Motor neuron (in vitro differentiated cells): Measurements from ENCODE around the gene VPS13D. TPM values are rescaled to one million over a fixed set of nuclear protein-coding genes. Genes with fewer than 3 reads are reported as not detected.
"Not testable (repeated sequence)": the region's sequence is repeated elsewhere in the genome, so short reads cannot be mapped to it uniquely, and the experiment has no call there.

Experiments used
- ATAC-seq, 8 experiments: fragments of 200-7000 bp; cut with Tn5 transposase; replicated peaks in 6 of 8; 2 replicates each; pipeline ENCODE4 v1.8.0; 2021; ENCODE audit warnings: mild to moderate bottlenecking in 8 of 8, moderate library complexity in 8 of 8
- H3K27ac ChIP-seq, 2 donors: fragments of 250-450 bp; sonication (Bioruptor Pico); 2 replicates each; pipeline ENCODE4 v1.9.0; 2021; ENCODE audit warnings: antibody characterized with exemption in 2 of 2, mild to moderate bottlenecking in 2 of 2, moderate library complexity in 1 of 2
- H3K4me1 ChIP-seq, 2 donors: fragments of 250-450 bp; sonication (Bioruptor Pico); replicated peaks in 1 of 2; 2 replicates each; pipeline ENCODE4 v1.6.1; 2021; ENCODE audit warnings: antibody characterized with exemption in 2 of 2, mild to moderate bottlenecking in 2 of 2, moderate library complexity in 1 of 2
- H3K4me3 ChIP-seq, 5 donors: fragments of 250-450 bp; sonication (Bioruptor Pico); 2 replicates each; pipeline ENCODE4 v1.9.0; 2021; ENCODE audit warnings: antibody characterized with exemption in 5 of 5, mild to moderate bottlenecking in 5 of 5, moderate library complexity in 4 of 5
- WGBS, 10 experiments: fragments of 450-650 bp; shearing (Covaris generic); methylation state at CpG; one replicate each; pipeline ENCODE4 v1.0.0; 2022; 5-methylcytosine and 5-hydroxymethylcytosine counted together
- in situ Hi-C, 9 experiments: fragments of 400-800 bp; cut with MboI; loops; one replicate each; pipeline ENCODE4 v1.15.0; 2021; ENCODE audit warnings: low sequenced_read_pairs in 9 of 9, low pct_unique_long_range_greater_than_20kb in 2 of 9; ENCODE audit not compliant: unreplicated experiment in 9 of 9
- total RNA-seq, 8 experiments: library from RNA; unstranded; fragments of 300-600 nt; gene quantifications; 2 replicates each; pipeline versions ENCODE4 v1.2.3 to v1.2.4, GENCODE V29; 2022

The VPS13D gene
- total RNA-seq, 8 experiments from 2014 or later, result 18.7 to 130 (median 34.7) TPM

GRCh38 chr1:12453400-12454343, 223.8 kb downstream of the VPS13D start:
- H3K4me1 ChIP-seq, result peaks cover 21 to 32% of the 10 kb centered on the region in 2 donors
- H3K4me3 ChIP-seq, result no peak overlapping the region
- in situ Hi-C loops, result no loop called here
- ATAC-seq, result peak in 6 of 8 experiments; percentile 15 to 65 (median 57)
- WGBS, 10 experiments, result 54 to 100% (median 71%) methylated on average over 1 to 12 of the region's 13 CpGs
- no peak overlapping the region for H3K27ac ChIP-seq

GRCh38 chr1:12454406-12455391, 224.9 kb downstream of the VPS13D start:
- Histone ChIP-seq H3K27ac (peak overlapping the region in 1 of 2 donors; percentile 37), H3K4me3 (no peak overlapping the region), H3K4me1 (peaks cover 12 to 24% of the 10 kb centered on the region in 2 donors)
- peak in 5 of 8 experiments; percentile 27 to 76 (median 58) for ATAC-seq
- in situ Hi-C loops, result no loop called here
- WGBS, 10 experiments, result 45 to 74% (median 65%) methylated on average over 1 to 4 of the region's 4 CpGs; no CpG with 5 or more reads in 1 of the 10 experiments

- in situ Hi-C loops, H3K4me3 ChIP-seq, H3K27ac ChIP-seq, ATAC-seq: not testable (repeated sequence)
- 90 to 100% (median 100%) methylated on average over 1 to 7 of the region's 7 CpGs; no CpG with 5 or more reads in 1 of the 10 experiments for WGBS, 10 experiments
- H3K4me1 ChIP-seq, result peaks cover 17 to 26% of the 10 kb centered on the region in 2 donors
These were observed 226.3 kb downstream of the VPS13D start for GRCh38 chr1:12456081-12456480.

- Histone ChIP-seq H3K4me3 (no peak overlapping the region), H3K27ac (no peak overlapping the region), H3K4me1 (peaks cover 26 to 34% of the 10 kb centered on the region in 2 donors)
- WGBS, 10 experiments, result 0 to 100% (median 88%) methylated on average over 1 of the region's 1 CpG; no CpG with 5 or more reads in 1 of the 10 experiments
- ATAC-seq, result peak in 2 of 8 experiments; percentile 6 to 14
- in situ Hi-C loops, result no loop called here
These were observed 227.1 kb downstream of the VPS13D start for GRCh38 chr1:12456979-12457378.

- WGBS, 10 experiments, result 29 to 100% (median 92%) methylated on average over 2 to 4 of the region's 4 CpGs; no CpG with 5 or more reads in 1 of the 10 experiments
- H3K4me3 ChIP-seq, result no peak overlapping the region
- in situ Hi-C loops, result no loop called here
- H3K27ac ChIP-seq, result no peak overlapping the region
- peak in 1 of 8 experiments; percentile 6 for ATAC-seq
- H3K4me1 ChIP-seq, result peaks cover 27 to 39% of the 10 kb centered on the region in 2 donors
These were observed 227.9 kb downstream of the VPS13D start for GRCh38 chr1:12457771-12458170.

- 100% methylated on average over 1 of the region's 1 CpG; no CpG with 5 or more reads in 6 of the 10 experiments for WGBS, 10 experiments
- H3K27ac ChIP-seq, result no peak overlapping the region
- no peak for ATAC-seq
- in situ Hi-C loops, result no loop called here
- no peak overlapping the region for H3K4me3 ChIP-seq
- peaks cover 26 to 35% of the 10 kb centered on the region in 2 donors for H3K4me1 ChIP-seq
These were observed 228.7 kb downstream of the VPS13D start for GRCh38 chr1:12458571-12458970.

- no peak for ATAC-seq
- Histone ChIP-seq H3K4me1 (peaks cover 15 to 20% of the 10 kb centered on the region in 2 donors), H3K4me3 (no peak overlapping the region), H3K27ac (peak overlapping the region in 1 of 2 donors; percentile 12)
- in situ Hi-C loops, result no loop called here
- 80 to 100% (median 95%) methylated on average over 1 to 6 of the region's 6 CpGs; no CpG with 5 or more reads in 1 of the 10 experiments for WGBS, 10 experiments
These were observed 230.3 kb downstream of the VPS13D start for GRCh38 chr1:12460121-12460520.

GRCh38 chr1:12460911-12461621, 231.2 kb downstream of the VPS13D start:
- 37 to 86% (median 66%) methylated on average over 1 to 6 of the region's 6 CpGs; no CpG with 5 or more reads in 1 of the 10 experiments for WGBS, 10 experiments
- ATAC-seq, result peak in 6 of 8 experiments; percentile 32 to 86 (median 68)
- in situ Hi-C loops, result no loop called here

GRCh38 chr1:12461754-12462153, 231.9 kb downstream of the VPS13D start:
- Histone ChIP-seq H3K4me3 (no peak overlapping the region), H3K4me1 (peaks cover 15 to 20% of the 10 kb centered on the region in 2 donors), H3K27ac (peak overlapping the region in 1 of 2 donors; percentile 0)
- in situ Hi-C loops, result no loop called here
- WGBS, 10 experiments, result 61 to 100% (median 81%) methylated on average over 1 to 2 of the region's 2 CpGs
- ATAC-seq, result peak in 1 of 8 experiments; percentile 33

More at GRCh38 chr1:12460911-12461621, 231.2 kb downstream of the VPS13D start:
- Histone ChIP-seq H3K27ac (peak overlapping the region in 1 of 2 donors; percentile 0), H3K4me1 (peaks cover 15 to 20% of the 10 kb centered on the region in 2 donors), H3K4me3 (no peak overlapping the region)

- 60 to 93% (median 79%) methylated on average over 1 to 4 of the region's 4 CpGs; no CpG with 5 or more reads in 2 of the 10 experiments for WGBS, 10 experiments
- no peak for ATAC-seq
- Histone ChIP-seq H3K4me3 (no peak overlapping the region), H3K4me1 (peaks cover 20 to 22% of the 10 kb centered on the region in 2 donors), H3K27ac (no peak overlapping the region)
- in situ Hi-C loops, result no loop called here
These were observed 232.8 kb downstream of the VPS13D start for GRCh38 chr1:12462586-12462985.

GRCh38 chr1:12464045-12464461, 234.2 kb downstream of the VPS13D start:
- Histone ChIP-seq H3K27ac (no peak overlapping the region), H3K4me1 (peaks cover 20 to 31% of the 10 kb centered on the region in 2 donors), H3K4me3 (no peak overlapping the region)
- 7 to 100% (median 85%) methylated on average over 1 to 3 of the region's 3 CpGs; no CpG with 5 or more reads in 1 of the 10 experiments for WGBS, 10 experiments
- in situ Hi-C loops, result no loop called here
- ATAC-seq, result peak in 2 of 8 experiments; percentile 31 to 55

GRCh38 chr1:12464598-12465056, 234.8 kb downstream of the VPS13D start:
- H3K27ac ChIP-seq, result no peak overlapping the region
- H3K4me1 ChIP-seq, result peaks cover 25 to 36% of the 10 kb centered on the region in 2 donors
- WGBS, 10 experiments, result 20 to 100% (median 90%) methylated on average over 1 to 4 of the region's 5 CpGs; no CpG with 5 or more reads in 2 of the 10 experiments
- H3K4me3 ChIP-seq, result no peak overlapping the region
- peak in 2 of 8 experiments; percentile 55 to 81 for ATAC-seq
- in situ Hi-C loops, result no loop called here
